ENCODE results near the gene ASIC2. TPM values are rescaled to one million over a fixed set of nuclear protein-coding genes. Genes with fewer than 3 reads are reported as not detected.

Gene ASIC2
- polyA plus RNA-seq, 1 experiment: 0.05 TPM

GRCh38 chr17:33076979-33077378 is 216.1 kb downstream of the ASIC2 start:
- CTCF ChIA-PET: no interaction called here
- Histone ChIP-seq H3K36me3 (ENCODE audit: control insufficient read depth, insufficient read depth, low read length) (no peaks in the 10 kb centered on the region), H3K27me3 (ENCODE audit: control insufficient read depth, insufficient read depth, low read length) (no peaks in the 10 kb centered on the region), H3K4me3 (ENCODE audit: low read depth, low read length) (no peak overlapping the region)
- no peak for TF ChIP-seq CTCF (IDR thresholded peaks at IDR 0.05; ENCODE audit: insufficient read depth, low read depth, low read length)
- no peak for DNase-seq (ENCODE audit: low read depth)
- POLR2A ChIA-PET: no interaction called here

GRCh38 chr17:33073416-33073815 is 219.7 kb downstream of the ASIC2 start:
- no peak for TF ChIP-seq CTCF (IDR thresholded peaks at IDR 0.05; ENCODE audit: insufficient read depth, low read depth, low read length)
- Histone ChIP-seq H3K27me3 (ENCODE audit: control insufficient read depth, insufficient read depth, low read length) (no peaks in the 10 kb centered on the region), H3K4me3 (ENCODE audit: low read depth, low read length) (no peak overlapping the region), H3K36me3 (ENCODE audit: control insufficient read depth, insufficient read depth, low read length) (no peaks in the 10 kb centered on the region)
- ChIA-PET CTCF (no interaction called here), POLR2A (no interaction called here)
- no peak for DNase-seq (ENCODE audit: low read depth)

- Histone ChIP-seq H3K36me3 (ENCODE audit: control insufficient read depth, insufficient read depth, low read length) (no peaks in the 10 kb centered on the region), H3K4me3 (ENCODE audit: low read depth, low read length) (no peak overlapping the region), H3K27me3 (ENCODE audit: control insufficient read depth, insufficient read depth, low read length) (no peaks in the 10 kb centered on the region)
- POLR2A ChIA-PET: no interaction called here
- TF ChIP-seq CTCF (IDR thresholded peaks at IDR 0.05; ENCODE audit: insufficient read depth, low read depth, low read length): no peak
- CTCF ChIA-PET: no interaction called here
- no peak for DNase-seq (ENCODE audit: low read depth)
Measured at GRCh38 chr17:33072421-33073161, 220.5 kb downstream of the ASIC2 start.

GRCh38 chr17:33071656-33072055 is 221.4 kb downstream of the ASIC2 start:
- Histone ChIP-seq H3K36me3 (ENCODE audit: control insufficient read depth, insufficient read depth, low read length) (no peaks in the 10 kb centered on the region), H3K4me3 (ENCODE audit: low read depth, low read length) (no peak overlapping the region), H3K27me3 (ENCODE audit: control insufficient read depth, insufficient read depth, low read length) (no peaks in the 10 kb centered on the region)
- no peak for TF ChIP-seq CTCF (IDR thresholded peaks at IDR 0.05; ENCODE audit: insufficient read depth, low read depth, low read length)
- ChIA-PET CTCF (interaction anchor here (0.9 kb wide), 1 partner anchor 14 kb away, joined by 3 read pairs; no protein-coding TSS in a partner anchor), POLR2A (no interaction called here)
- DNase-seq (ENCODE audit: low read depth): no peak

GRCh38 chr17:33057564-33057963 is 235.5 kb downstream of the ASIC2 start:
- no peak overlapping the region for H3K4me3 ChIP-seq (ENCODE audit: low read depth, low read length)
- no peak for DNase-seq (ENCODE audit: low read depth)
- no peaks in the 10 kb centered on the region for H3K36me3 ChIP-seq (ENCODE audit: control insufficient read depth, insufficient read depth, low read length)
- CTCF ChIA-PET: interaction anchor here (1.0 to 1.5 kb wide), 2 partner anchors 8 to 14 kb away, joined by 3 to 9 read pairs; no protein-coding TSS in a partner anchor
- no peaks in the 10 kb centered on the region for H3K27me3 ChIP-seq (ENCODE audit: control insufficient read depth, insufficient read depth, low read length)
- no peak for TF ChIP-seq CTCF (IDR thresholded peaks at IDR 0.05; ENCODE audit: insufficient read depth, low read depth, low read length)
- POLR2A ChIA-PET: no interaction called here
